HCT116 (cell line): Measurements from ENCODE around the gene NAGPA.
A peak's percentile ranks its signal among the peaks of the same experiment; 100 is the strongest.

Experiments used
- CBX3 ChIP-seq: IDR thresholded peaks from 2 replicates; pipeline ENCODE4 v1.6.1; 2012; ENCODE audit warnings: low read depth
- CTCF ChIP-seq, 3 experiments: fragments of 200-600 bp in 1 of 3; sonication (generic) in 1 of 3; IDR thresholded peaks in 2 of 3; conservative IDR thresholded peaks in 1 of 3; 2 replicates each; pipeline ENCODE4 v1.5.1; 2012 to 2017; ENCODE audit warnings: low read depth in 2 of 3, low read length in 2 of 3, antibody characterized with exemption in 1 of 3, borderline replicate concordance in 1 of 3, control low read depth in 1 of 3, mild to moderate bottlenecking in 1 of 3, mixed read lengths in 1 of 3, mixed run types in 1 of 3, moderate library complexity in 1 of 3; ENCODE audit not compliant: insufficient read depth in 1 of 3
- JUND ChIP-seq: IDR thresholded peaks from 2 replicates; pipeline ENCODE4 v1.6.1; 2012
- POLR2AphosphoS5 ChIP-seq: IDR thresholded peaks from 2 replicates; pipeline ENCODE4 v1.6.1; 2011; ENCODE audit warnings: mild to moderate bottlenecking, low read depth, low read length, moderate library complexity

- TF ChIP-seq CTCF (IDR thresholded peaks at IDR 0.05 in 2 of 3, conservative IDR thresholded peaks at IDR 0.05 in 1 of 3; ENCODE audit: borderline replicate concordance in 1 of 3, insufficient read depth in 1 of 3, low read depth in 2 of 3, low read length in 2 of 3): no peak
- TF ChIP-seq JUND: peak; percentile 65; the same call in 1 of the 2 replicates
- peak; percentile 30; the same call in 1 of the 2 replicates for TF ChIP-seq CBX3
- no peak for TF ChIP-seq POLR2AphosphoS5
Measured at GRCh38 chr16:5041600-5042133, 7.9 kb upstream of the NAGPA start.
